ENCODE measurements around the gene INCA1. TPM values are rescaled to one million over a fixed set of nuclear protein-coding genes. Genes with fewer than 3 reads are reported as not detected.

INCA1 gene
- total RNA-seq, 1 experiment from 2014 or later: 1.3 TPM

DNA sequence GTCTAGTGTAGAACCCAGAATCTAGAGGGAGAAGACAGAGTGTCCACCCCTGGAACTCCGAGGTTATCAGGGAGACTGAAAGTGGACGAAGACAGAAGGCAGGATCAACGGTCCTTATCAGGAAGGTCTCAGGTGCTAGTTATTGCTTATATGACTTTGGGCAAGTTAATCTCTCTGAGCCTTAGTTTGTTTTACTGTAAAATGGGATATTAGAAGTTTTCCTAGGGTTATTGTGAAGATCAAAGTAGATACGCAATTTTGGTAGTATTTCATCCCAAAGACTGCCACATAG is 56.1 kb downstream of the INCA1 start:
- H3K27ac ChIP-seq (ENCODE audit: insufficient read length, low read depth, low read length): no peak overlapping the region
- H3K27me3 Mint-ChIP-seq (ENCODE audit: low read depth): peaks cover 6% of the 10 kb centered on the region
- no peak overlapping the region for H3K4ac ChIP-seq (ENCODE audit: low read depth, low read length)
- no peak overlapping the region for H2AK5ac ChIP-seq (ENCODE audit: insufficient read length, low read length)
- peak overlapping the region; percentile 80 for H3K4me2 ChIP-seq (ENCODE audit: insufficient read depth, insufficient read length, low read length)
- peaks cover 30 to 39% of the 10 kb centered on the region in 2 experiments for H3K4me1 Mint-ChIP-seq
- H3K18ac ChIP-seq (ENCODE audit: insufficient read length, low read depth, low read length): no peak overlapping the region
- TF ChIP-seq, protein P1, sequence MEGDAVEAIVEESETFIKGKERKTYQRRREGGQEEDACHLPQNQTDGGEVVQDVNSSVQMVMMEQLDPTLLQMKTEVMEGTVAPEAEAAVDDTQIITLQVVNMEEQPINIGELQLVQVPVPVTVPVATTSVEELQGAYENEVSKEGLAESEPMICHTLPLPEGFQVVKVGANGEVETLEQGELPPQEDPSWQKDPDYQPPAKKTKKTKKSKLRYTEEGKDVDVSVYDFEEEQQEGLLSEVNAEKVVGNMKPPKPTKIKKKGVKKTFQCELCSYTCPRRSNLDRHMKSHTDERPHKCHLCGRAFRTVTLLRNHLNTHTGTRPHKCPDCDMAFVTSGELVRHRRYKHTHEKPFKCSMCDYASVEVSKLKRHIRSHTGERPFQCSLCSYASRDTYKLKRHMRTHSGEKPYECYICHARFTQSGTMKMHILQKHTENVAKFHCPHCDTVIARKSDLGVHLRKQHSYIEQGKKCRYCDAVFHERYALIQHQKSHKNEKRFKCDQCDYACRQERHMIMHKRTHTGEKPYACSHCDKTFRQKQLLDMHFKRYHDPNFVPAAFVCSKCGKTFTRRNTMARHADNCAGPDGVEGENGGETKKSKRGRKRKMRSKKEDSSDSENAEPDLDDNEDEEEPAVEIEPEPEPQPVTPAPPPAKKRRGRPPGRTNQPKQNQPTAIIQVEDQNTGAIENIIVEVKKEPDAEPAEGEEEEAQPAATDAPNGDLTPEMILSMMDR (conservative IDR thresholded peaks at IDR 0.05): no peak
- no peak overlapping the region for H2BK5ac ChIP-seq (ENCODE audit: insufficient read length, low read length)
- peak overlapping the region; percentile 95 to 98 for H3K4me3 Mint-ChIP-seq
- H2BK120ac ChIP-seq (ENCODE audit: low read depth, low read length, poor library complexity, severe bottlenecking): no peak overlapping the region
- no peak overlapping the region for H3K23ac ChIP-seq (ENCODE audit: insufficient read length, low read depth, low read length)
- no peaks in the 10 kb centered on the region for H3K27me3 ChIP-seq (ENCODE audit: insufficient read depth, low read length)
- no peak overlapping the region for H3K56ac ChIP-seq (ENCODE audit: insufficient read length, low read depth, low read length)
- H3K79me2 ChIP-seq (ENCODE audit: insufficient read depth, low read length): peaks cover 9% of the 10 kb centered on the region; the same call in 1 of the 2 replicates
- peaks cover 4% of the 10 kb centered on the region for H4K20me1 ChIP-seq (ENCODE audit: control insufficient read depth, insufficient read depth, insufficient read length)
- no peak overlapping the region for H4K91ac ChIP-seq (ENCODE audit: insufficient read length, low read depth, low read length)
- peaks cover 40 to 83% (median 67%) of the 10 kb centered on the region in 3 experiments for H3K36me3 Mint-ChIP-seq (ENCODE audit: insufficient read depth in 1 of 3, low read depth in 3 of 3)
- H3K14ac ChIP-seq (ENCODE audit: insufficient read depth, low read length): no peak overlapping the region
- peak overlapping the region; percentile 100; a peak in 4 of 7 replicates for H3K27ac Mint-ChIP-seq
- H2AFZ ChIP-seq (ENCODE audit: low read length): no peak overlapping the region
- H2BK15ac ChIP-seq (ENCODE audit: low read depth, low read length): no peak overlapping the region
- no peaks in the 10 kb centered on the region for H3K4me1 ChIP-seq (ENCODE audit: insufficient read depth, low read length)
- no peak overlapping the region for H2BK12ac ChIP-seq (ENCODE audit: insufficient read length, low read depth, low read length)
- peaks cover 17% of the 10 kb centered on the region for H3K23me2 ChIP-seq (ENCODE audit: insufficient read length, low read depth, low read length, poor library complexity, severe bottlenecking)
- no peak overlapping the region for H3T11ph ChIP-seq (ENCODE audit: low read length)
- H3K9me3 Mint-ChIP-seq: no peaks in the 10 kb centered on the region; a peak in 2 of 5 replicates
- H2BK20ac ChIP-seq (ENCODE audit: low read depth, low read length, poor library complexity, severe bottlenecking): no peak overlapping the region
- H3K9ac ChIP-seq (ENCODE audit: extremely low read depth, insufficient read length, low read length): peak overlapping the region; percentile 96
- H3K79me1 ChIP-seq (ENCODE audit: insufficient read depth, low read depth, low read length, poor library complexity, severe bottlenecking): peaks cover 5% of the 10 kb centered on the region
- DNase-seq: no peak
- WGBS (ENCODE audit: extremely low coverage, insufficient read length, low lambda C conversion rate): no CpG with 5 or more reads among the region's 4 CpGs
- H4K8ac ChIP-seq (replicated peaks; ENCODE audit: insufficient read length, low read depth, low read length): no peak overlapping the region
- H3K9me3 ChIP-seq (ENCODE audit: control insufficient read depth, low read depth, low read length): no peaks in the 10 kb centered on the region
- H4K5ac ChIP-seq (ENCODE audit: insufficient read length, low read depth, low read length): no peak overlapping the region

Measured in H9 (cell line).